ENCODE results near the gene CAMSAP1.

GRCh38 chr9:135789838-135790291 is 117.5 kb downstream of the CAMSAP1 start:
- TF ChIP-seq ZNF76 (tag by site-specific recombination; IDR thresholded peaks at IDR 0.05; ENCODE audit: borderline replicate concordance, low read depth) (no peak), ZNF341 (tag by site-specific recombination; IDR thresholded peaks at IDR 0.05; ENCODE audit: low read depth) (no peak), ZNF426 (tag by site-specific recombination; IDR thresholded peaks at IDR 0.05) (no peak), ZNF513 (tag by site-specific recombination; IDR thresholded peaks at IDR 0.05) (no peak), ZNF596 (tag by site-specific recombination; IDR thresholded peaks at IDR 0.05) (no peak)
